Testis (tissue), 2 donors: Measurements from ENCODE around the gene SDK2.

Source experiments
- POLR2A ChIP-seq: fragments of 450-650 bp; IDR thresholded peaks from one replicate; pipeline ENCODE4 v1.6.1; 2017; ENCODE audit warnings: antibody characterized with exemption, mild to moderate bottlenecking, moderate library complexity
- TF ChIP-seq, protein P1 (sequence below), 3 experiments: fragments of 450-650 bp in 2 of 3; fragments of 200-600 bp in 1 of 3; sonication (generic) in 1 of 3; IDR thresholded peaks; one replicate each; pipeline ENCODE4 v1.5.1; 2016 to 2019; ENCODE audit warnings: antibody characterized with exemption in 3 of 3, mild to moderate bottlenecking in 2 of 3, moderate library complexity in 1 of 3

DNA sequence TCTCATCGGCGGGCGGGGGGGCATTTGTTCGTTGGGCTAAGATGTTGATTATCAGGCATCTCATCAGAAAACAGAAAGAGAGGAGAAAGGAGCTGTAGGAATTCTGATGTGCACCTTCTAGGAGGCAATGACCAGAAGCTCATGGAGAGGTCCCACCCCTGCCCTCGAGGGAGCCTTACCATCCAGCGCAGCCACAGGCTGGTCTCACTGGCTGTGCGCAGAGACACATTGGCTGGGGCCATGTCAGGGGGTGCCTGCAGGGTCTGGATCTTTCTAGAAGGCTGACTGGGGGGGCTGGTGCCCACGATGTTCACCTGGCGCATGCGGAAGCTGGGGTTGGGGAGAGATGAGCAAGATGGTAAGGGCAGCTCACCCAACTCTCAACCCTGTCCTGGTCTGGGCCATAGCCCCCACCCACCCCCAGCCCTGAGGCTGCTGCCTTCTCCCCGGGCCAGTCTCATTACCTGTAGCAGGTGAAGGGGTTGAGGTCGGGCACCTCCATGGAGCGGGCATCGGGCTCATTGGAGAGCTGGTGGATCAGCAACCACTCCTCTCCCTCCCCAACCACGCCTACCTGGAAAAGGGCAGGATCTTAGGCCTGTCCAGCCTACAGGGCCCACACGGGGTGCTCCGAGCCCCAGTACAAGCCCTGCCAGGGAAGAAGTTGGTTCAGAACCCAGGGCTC is 246.2 kb downstream of the SDK2 start:
- TF ChIP-seq, protein P1, sequence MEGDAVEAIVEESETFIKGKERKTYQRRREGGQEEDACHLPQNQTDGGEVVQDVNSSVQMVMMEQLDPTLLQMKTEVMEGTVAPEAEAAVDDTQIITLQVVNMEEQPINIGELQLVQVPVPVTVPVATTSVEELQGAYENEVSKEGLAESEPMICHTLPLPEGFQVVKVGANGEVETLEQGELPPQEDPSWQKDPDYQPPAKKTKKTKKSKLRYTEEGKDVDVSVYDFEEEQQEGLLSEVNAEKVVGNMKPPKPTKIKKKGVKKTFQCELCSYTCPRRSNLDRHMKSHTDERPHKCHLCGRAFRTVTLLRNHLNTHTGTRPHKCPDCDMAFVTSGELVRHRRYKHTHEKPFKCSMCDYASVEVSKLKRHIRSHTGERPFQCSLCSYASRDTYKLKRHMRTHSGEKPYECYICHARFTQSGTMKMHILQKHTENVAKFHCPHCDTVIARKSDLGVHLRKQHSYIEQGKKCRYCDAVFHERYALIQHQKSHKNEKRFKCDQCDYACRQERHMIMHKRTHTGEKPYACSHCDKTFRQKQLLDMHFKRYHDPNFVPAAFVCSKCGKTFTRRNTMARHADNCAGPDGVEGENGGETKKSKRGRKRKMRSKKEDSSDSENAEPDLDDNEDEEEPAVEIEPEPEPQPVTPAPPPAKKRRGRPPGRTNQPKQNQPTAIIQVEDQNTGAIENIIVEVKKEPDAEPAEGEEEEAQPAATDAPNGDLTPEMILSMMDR (IDR thresholded peaks at IDR 0.05), result no peak
- no peak for TF ChIP-seq POLR2A
